Measurements from ENCODE around the gene SLC22A12. TPM values are rescaled to one million over a fixed set of nuclear protein-coding genes. Genes with fewer than 3 reads are reported as not detected.

SLC22A12 gene
- polyA plus RNA-seq, 2 of the 4 experiments (the other 2 are of a cell fraction) = not detected

GRCh38 chr11:64583296-64584262 is 7.4 kb upstream of the SLC22A12 start:
- no peak overlapping the region for H3K4me3 ChIP-seq
- ChIA-PET POLR2A (no interaction called here), CTCF (interaction anchor here (0.7 to 1.9 kb wide), 4 partner anchors 15 to 134 kb away, joined by 3 to 5 read pairs (median 3); no protein-coding TSS in a partner anchor)
- 75% methylated on average over 28 of the region's 28 CpGs for WGBS (ENCODE audit: missing lambda C conversion rate)
- H3K4me1 ChIP-seq = no peaks in the 10 kb centered on the region
- ATAC-seq (peak; percentile 27 to 66; a peak in 4 of 6 replicates), DNase-seq (ENCODE audit: low read depth in 1 of 2, low spot score in 1 of 2) (no peak), FAIRE-seq (no peak)
- peaks cover 4% of the 10 kb centered on the region; the same call in 1 of the 3 replicates for H3K9me3 ChIP-seq
- H3K27ac ChIP-seq = peak overlapping the region in 1 of 2 experiments; percentile 58; a peak in 2 of 6 replicates
- no peak for TF ChIP-seq RCOR1 (IDR thresholded peaks at IDR 0.05; ENCODE audit: low read depth, low read length)
- TF ChIP-seq FOXS1 (CRISPR knock-in tag; IDR thresholded peaks at IDR 0.05) = no peak
- TF ChIP-seq HOXB13 (CRISPR knock-in tag; IDR thresholded peaks at IDR 0.05; ENCODE audit: low read depth) = no peak
- TF ChIP-seq EHMT2 (IDR thresholded peaks at IDR 0.05; ENCODE audit: low read depth) = no peak
- TF ChIP-seq, protein P1, sequence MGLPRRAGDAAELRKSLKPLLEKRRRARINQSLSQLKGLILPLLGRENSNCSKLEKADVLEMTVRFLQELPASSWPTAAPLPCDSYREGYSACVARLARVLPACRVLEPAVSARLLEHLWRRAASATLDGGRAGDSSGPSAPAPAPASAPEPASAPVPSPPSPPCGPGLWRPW (IDR thresholded peaks at IDR 0.05) = no peak
- TF ChIP-seq, protein P2, sequence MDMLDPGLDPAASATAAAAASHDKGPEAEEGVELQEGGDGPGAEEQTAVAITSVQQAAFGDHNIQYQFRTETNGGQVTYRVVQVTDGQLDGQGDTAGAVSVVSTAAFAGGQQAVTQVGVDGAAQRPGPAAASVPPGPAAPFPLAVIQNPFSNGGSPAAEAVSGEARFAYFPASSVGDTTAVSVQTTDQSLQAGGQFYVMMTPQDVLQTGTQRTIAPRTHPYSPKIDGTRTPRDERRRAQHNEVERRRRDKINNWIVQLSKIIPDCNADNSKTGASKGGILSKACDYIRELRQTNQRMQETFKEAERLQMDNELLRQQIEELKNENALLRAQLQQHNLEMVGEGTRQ (IDR thresholded peaks at IDR 0.05) = no peak
- no peak for TF ChIP-seq CHD4 (IDR thresholded peaks at IDR 0.05; ENCODE audit: borderline replicate concordance)
- no peak for TF ChIP-seq ATOH8 (CRISPR knock-in tag; IDR thresholded peaks at IDR 0.05; ENCODE audit: low read depth)
- no peak for TF ChIP-seq PHF8 (IDR thresholded peaks at IDR 0.05; ENCODE audit: borderline replicate concordance, low read depth)
- TF ChIP-seq, protein P3, sequence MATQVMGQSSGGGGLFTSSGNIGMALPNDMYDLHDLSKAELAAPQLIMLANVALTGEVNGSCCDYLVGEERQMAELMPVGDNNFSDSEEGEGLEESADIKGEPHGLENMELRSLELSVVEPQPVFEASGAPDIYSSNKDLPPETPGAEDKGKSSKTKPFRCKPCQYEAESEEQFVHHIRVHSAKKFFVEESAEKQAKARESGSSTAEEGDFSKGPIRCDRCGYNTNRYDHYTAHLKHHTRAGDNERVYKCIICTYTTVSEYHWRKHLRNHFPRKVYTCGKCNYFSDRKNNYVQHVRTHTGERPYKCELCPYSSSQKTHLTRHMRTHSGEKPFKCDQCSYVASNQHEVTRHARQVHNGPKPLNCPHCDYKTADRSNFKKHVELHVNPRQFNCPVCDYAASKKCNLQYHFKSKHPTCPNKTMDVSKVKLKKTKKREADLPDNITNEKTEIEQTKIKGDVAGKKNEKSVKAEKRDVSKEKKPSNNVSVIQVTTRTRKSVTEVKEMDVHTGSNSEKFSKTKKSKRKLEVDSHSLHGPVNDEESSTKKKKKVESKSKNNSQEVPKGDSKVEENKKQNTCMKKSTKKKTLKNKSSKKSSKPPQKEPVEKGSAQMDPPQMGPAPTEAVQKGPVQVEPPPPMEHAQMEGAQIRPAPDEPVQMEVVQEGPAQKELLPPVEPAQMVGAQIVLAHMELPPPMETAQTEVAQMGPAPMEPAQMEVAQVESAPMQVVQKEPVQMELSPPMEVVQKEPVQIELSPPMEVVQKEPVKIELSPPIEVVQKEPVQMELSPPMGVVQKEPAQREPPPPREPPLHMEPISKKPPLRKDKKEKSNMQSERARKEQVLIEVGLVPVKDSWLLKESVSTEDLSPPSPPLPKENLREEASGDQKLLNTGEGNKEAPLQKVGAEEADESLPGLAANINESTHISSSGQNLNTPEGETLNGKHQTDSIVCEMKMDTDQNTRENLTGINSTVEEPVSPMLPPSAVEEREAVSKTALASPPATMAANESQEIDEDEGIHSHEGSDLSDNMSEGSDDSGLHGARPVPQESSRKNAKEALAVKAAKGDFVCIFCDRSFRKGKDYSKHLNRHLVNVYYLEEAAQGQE (IDR thresholded peaks at IDR 0.05) = no peak
- no peak overlapping the region for H3K4me2 ChIP-seq

DNA sequence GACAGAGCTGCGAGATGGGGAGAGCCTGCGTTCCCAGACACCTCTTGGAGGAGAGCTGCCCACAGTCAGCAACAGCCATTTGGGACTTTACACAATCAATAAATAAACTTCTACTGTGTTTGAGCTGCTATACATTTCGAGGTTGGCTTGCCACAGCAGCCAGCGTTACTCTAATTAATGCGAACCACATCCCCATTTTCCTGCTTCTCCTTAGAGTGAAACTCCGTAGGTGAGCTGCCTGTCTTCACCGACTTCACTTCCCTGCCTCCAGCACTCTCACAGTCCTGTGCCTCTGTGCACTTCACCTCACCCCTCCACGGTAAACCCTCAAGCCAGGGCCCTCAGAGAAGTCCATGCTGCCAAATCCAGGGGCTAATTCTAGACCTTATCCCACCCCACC is 5.9 kb upstream of the SLC22A12 start:
- H3K4me1 ChIP-seq = no peaks in the 10 kb centered on the region
- DNase-seq (ENCODE audit: low read depth in 1 of 2, low spot score in 1 of 2) (no peak), ATAC-seq (no peak), FAIRE-seq (no peak)
- no peak overlapping the region for H3K27ac ChIP-seq
- 63% methylated on average over 8 of the region's 8 CpGs for WGBS (ENCODE audit: missing lambda C conversion rate)
- CTCF ChIA-PET = interaction anchor here (1.1 to 1.6 kb wide), 2 partner anchors 37 to 103 kb away, joined by 3 read pairs; no protein-coding TSS in a partner anchor
- POLR2A ChIA-PET = no interaction called here
- H3K9me3 ChIP-seq = peaks cover 13% of the 10 kb centered on the region
- no peak overlapping the region for H3K4me3 ChIP-seq
- no peak overlapping the region for H3K4me2 ChIP-seq
- TF ChIP-seq PHF8 (IDR thresholded peaks at IDR 0.05; ENCODE audit: borderline replicate concordance, low read depth) (no peak), POLR2AphosphoS2 (conservative IDR thresholded peaks at IDR 0.05; ENCODE audit: low read length) (no peak), ZSCAN20 (CRISPR knock-in tag; IDR thresholded peaks at IDR 0.05) (no peak), TP53 (CRISPR knock-in tag; IDR thresholded peaks at IDR 0.05) (no peak), JUN (IDR thresholded peaks at IDR 0.05) (no peak), JUNB (IDR thresholded peaks at IDR 0.05) (no peak)
- TF ChIP-seq, protein P4, sequence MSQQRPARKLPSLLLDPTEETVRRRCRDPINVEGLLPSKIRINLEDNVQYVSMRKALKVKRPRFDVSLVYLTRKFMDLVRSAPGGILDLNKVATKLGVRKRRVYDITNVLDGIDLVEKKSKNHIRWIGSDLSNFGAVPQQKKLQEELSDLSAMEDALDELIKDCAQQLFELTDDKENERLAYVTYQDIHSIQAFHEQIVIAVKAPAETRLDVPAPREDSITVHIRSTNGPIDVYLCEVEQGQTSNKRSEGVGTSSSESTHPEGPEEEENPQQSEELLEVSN (IDR thresholded peaks at IDR 0.05; ENCODE audit: borderline replicate concordance, low read depth) = no peak
